NOMO-1 (cell line): Measurements from ENCODE around the gene MPG.

ENCODE experiments used
- DNase-seq, 2 experiments: peaks; one replicate each; lab custom pipeline; 2025; ENCODE audit not compliant: unreplicated experiment in 2 of 2; lab: John Stamatoyannopoulos, UW

Gene MPG

GRCh38 chr16:83060-83603 is 5.1 kb downstream of the MPG start:
- DNase-seq, result no peak

GRCh38 chr16:83781-84615 is 6.0 kb downstream of the MPG start:
- no peak for DNase-seq

- DNase-seq, result peak; percentile 18 to 26
Observed at GRCh38 chr16:84718-85406, 6.8 kb downstream of the MPG start.

GRCh38 chr16:85407-85782 is 7.4 kb downstream of the MPG start:
- no peak for DNase-seq

- DNase-seq, result no peak
Observed at GRCh38 chr16:85865-86264, 7.8 kb downstream of the MPG start.

GRCh38 chr16:86483-86952 is 8.5 kb downstream of the MPG start:
- DNase-seq, result no peak

GRCh38 chr16:88613-89012 is 10.6 kb downstream of the MPG start:
- no peak for DNase-seq

- DNase-seq, result no peak
Observed at GRCh38 chr16:89391-90302, 11.6 kb downstream of the MPG start.

GRCh38 chr16:91484-91883 is 13.5 kb downstream of the MPG start:
- no peak for DNase-seq

- no peak for DNase-seq
Observed at GRCh38 chr16:92431-93339, 14.7 kb downstream of the MPG start.

- DNase-seq, result no peak
Observed at GRCh38 chr16:94918-95265, 16.9 kb downstream of the MPG start.

- peak; percentile 87 to 92 for DNase-seq
Observed at GRCh38 chr16:96935-97381, 18.9 kb downstream of the MPG start.

- DNase-seq, result no peak
Observed at GRCh38 chr16:97822-98221, 19.8 kb downstream of the MPG start.

GRCh38 chr16:100989-101388 is 23.0 kb downstream of the MPG start:
- DNase-seq, result no peak

- no peak for DNase-seq
Observed at GRCh38 chr16:101586-101985, 23.6 kb downstream of the MPG start.

GRCh38 chr16:102060-102855 is 24.2 kb downstream of the MPG start:
- no peak for DNase-seq

GRCh38 chr16:104355-104754 is 26.3 kb downstream of the MPG start:
- DNase-seq, result no peak

- no peak for DNase-seq
Observed at GRCh38 chr16:104928-105327, 26.9 kb downstream of the MPG start.

GRCh38 chr16:105521-105920 is 27.5 kb downstream of the MPG start:
- no peak for DNase-seq
